GM19467 (cell line): ENCODE data around the gene IVD.
A peak's percentile ranks its signal among the peaks of the same experiment; 100 is the strongest.

Experiments
- ATAC-seq: cut with Tn5 transposase; IDR thresholded peaks from one replicate; pipeline ENCODE4 v1.9.1; 2021; ENCODE audit warnings: mild to moderate bottlenecking, moderate library complexity; ENCODE audit not compliant: unreplicated experiment

Gene IVD

GRCh38 chr15:40372981-40373380 is 32.6 kb upstream of the IVD start:
- ATAC-seq: no peak

GRCh38 chr15:40377606-40378005 is 28.0 kb upstream of the IVD start:
- ATAC-seq: no peak

GRCh38 chr15:40379374-40379773 is 26.2 kb upstream of the IVD start:
- ATAC-seq: no peak

- ATAC-seq: no peak
These were observed 25.7 kb upstream of the IVD start for GRCh38 chr15:40379853-40380252.

- ATAC-seq: no peak
These were observed 25.0 kb upstream of the IVD start for GRCh38 chr15:40380636-40381035.

GRCh38 chr15:40381818-40382529 is 23.6 kb upstream of the IVD start:
- no peak for ATAC-seq

- ATAC-seq: peak; percentile 91
These were observed 22.8 kb upstream of the IVD start, which contains the start of gene KNSTRN for GRCh38 chr15:40382580-40383456. Gene KNSTRN (plus strand): TSS chr15:40382721. CDS start chr15:40382836, 115 bp downstream.

GRCh38 chr15:40386480-40386879 is 19.1 kb upstream of the IVD start:
- ATAC-seq: no peak

- no peak for ATAC-seq
These were observed 16.4 kb upstream of the IVD start for GRCh38 chr15:40388941-40389823.

GRCh38 chr15:40389824-40390595 is 15.6 kb upstream of the IVD start:
- ATAC-seq: no peak

- ATAC-seq: no peak
These were observed 12.3 kb upstream of the IVD start for GRCh38 chr15:40392986-40393948.

GRCh38 chr15:40397688-40398412 is 7.7 kb upstream of the IVD start:
- ATAC-seq: no peak

- peak; percentile 75 for ATAC-seq
These were observed 7.2 kb upstream of the IVD start for GRCh38 chr15:40398413-40398873.

GRCh38 chr15:40399370-40399769 is 6.2 kb upstream of the IVD start:
- ATAC-seq: no peak

- ATAC-seq: no peak
These were observed 1.9 kb downstream of the IVD start for GRCh38 chr15:40407330-40407990.

GRCh38 chr15:40409366-40409765 is 3.8 kb downstream of the IVD start:
- no peak for ATAC-seq

- no peak for ATAC-seq
These were observed 4.9 kb downstream of the IVD start for GRCh38 chr15:40410476-40410875.
